ENCODE data around the gene TBCD.

DNA sequence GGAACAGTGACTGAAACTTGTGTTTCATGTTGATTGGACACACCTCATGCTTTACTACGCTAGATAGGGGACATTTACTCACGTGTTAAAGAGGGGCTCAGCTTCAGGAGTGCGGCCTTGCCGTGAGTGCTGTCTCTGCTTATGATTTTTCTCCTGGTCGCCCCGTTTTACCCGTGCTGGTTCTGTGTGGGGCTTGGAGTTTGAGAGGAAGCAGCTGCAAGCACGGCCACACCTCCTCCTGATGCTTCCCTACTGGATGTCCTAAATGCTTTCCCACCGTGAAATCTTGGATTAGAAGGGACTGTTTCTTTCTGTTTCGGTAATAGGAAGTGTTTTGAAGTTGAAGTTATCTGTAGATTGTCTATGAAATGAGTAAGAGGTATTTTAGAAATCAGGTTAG, 141.9 kb downstream of the TBCD start:
- TF ChIP-seq TAF1 (IDR thresholded peaks at IDR 0.05; ENCODE audit: low read depth) (no peak), POLR2AphosphoS5 (IDR thresholded peaks at IDR 0.05) (no peak), EZH2 (IDR thresholded peaks at IDR 0.05; ENCODE audit: borderline replicate concordance, insufficient read depth, low read length, poor library complexity, severe bottlenecking) (no peak), SMC3 (conservative IDR thresholded peaks at IDR 0.05; ENCODE audit: poor library complexity) (no peak)
- TF ChIP-seq, protein P1, sequence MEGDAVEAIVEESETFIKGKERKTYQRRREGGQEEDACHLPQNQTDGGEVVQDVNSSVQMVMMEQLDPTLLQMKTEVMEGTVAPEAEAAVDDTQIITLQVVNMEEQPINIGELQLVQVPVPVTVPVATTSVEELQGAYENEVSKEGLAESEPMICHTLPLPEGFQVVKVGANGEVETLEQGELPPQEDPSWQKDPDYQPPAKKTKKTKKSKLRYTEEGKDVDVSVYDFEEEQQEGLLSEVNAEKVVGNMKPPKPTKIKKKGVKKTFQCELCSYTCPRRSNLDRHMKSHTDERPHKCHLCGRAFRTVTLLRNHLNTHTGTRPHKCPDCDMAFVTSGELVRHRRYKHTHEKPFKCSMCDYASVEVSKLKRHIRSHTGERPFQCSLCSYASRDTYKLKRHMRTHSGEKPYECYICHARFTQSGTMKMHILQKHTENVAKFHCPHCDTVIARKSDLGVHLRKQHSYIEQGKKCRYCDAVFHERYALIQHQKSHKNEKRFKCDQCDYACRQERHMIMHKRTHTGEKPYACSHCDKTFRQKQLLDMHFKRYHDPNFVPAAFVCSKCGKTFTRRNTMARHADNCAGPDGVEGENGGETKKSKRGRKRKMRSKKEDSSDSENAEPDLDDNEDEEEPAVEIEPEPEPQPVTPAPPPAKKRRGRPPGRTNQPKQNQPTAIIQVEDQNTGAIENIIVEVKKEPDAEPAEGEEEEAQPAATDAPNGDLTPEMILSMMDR (IDR thresholded peaks at IDR 0.05; ENCODE audit: poor library complexity, severe bottlenecking), result no peak

Measured in neural cell (in vitro differentiated cells).